Suppressor macrophage (primary cell): Measurements from ENCODE around the gene RNU1-3.
"Not testable (repeated sequence)": the region's sequence is repeated elsewhere in the genome, so short reads cannot be mapped to it uniquely, and the experiment has no call there.

Source experiments
- DNase-seq, 4 experiments: peaks; one replicate each; pipeline ENCODE4 v3.0.0-alpha.2; 2020 to 2022
- total RNA-seq, 17 experiments: gene quantifications; one replicate each; lab custom pipeline; 2026; ENCODE audit warnings: mixed read lengths in 6 of 17, inconsistent platforms in 3 of 17; lab: John Stamatoyannopoulos, UW

RNU1-3 gene
- 0 reads per million in 17 experiments for total RNA-seq

- not testable (repeated sequence) for DNase-seq
These were observed at the start of gene RNU1-3 for GRCh38 chr1:16666502-16667413. Gene RNU1-3 (minus strand): TSS chr1:16666948.

DNA sequence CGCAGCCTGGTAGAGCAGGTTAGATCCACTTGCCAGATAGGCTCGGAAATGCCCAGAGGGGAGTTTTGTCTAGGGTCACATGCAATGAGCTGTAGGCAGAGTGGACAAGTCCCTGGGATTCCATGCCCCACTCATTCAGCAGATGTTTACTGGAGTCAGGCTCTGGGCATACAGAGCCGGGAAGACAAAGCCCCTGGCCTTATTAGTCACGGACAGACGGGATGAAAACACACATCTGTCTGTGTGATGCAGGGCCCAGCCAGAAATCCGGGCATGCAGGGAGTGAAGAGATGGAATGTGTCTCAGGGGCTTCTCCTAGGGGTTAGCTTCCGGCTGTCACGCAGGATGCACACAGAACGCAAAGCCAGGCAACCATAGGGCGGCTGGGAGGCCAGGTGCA lies 46.7 kb upstream of the RNU1-3 start:
- not testable (repeated sequence) for DNase-seq

DNA sequence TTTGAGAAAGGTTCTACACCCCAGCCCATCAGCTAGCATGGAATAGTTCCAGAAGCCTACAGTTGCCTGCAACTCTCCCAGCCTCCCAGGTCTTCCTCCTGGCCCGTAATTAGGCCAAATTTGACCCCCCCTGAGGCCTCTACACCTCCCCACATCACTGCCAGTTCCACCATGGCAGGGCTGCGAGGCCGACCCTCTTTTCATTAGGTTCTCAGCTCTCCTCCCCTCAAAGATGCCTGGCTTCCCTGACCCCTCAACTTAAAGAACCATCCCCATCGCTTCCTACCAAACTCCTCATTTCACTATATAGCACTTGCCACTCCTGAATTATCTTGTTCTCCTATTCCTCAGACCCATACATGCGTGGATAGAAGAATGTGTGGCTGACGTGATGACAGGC lies 46.2 kb upstream of the RNU1-3 start:
- not testable (repeated sequence) for DNase-seq

DNA sequence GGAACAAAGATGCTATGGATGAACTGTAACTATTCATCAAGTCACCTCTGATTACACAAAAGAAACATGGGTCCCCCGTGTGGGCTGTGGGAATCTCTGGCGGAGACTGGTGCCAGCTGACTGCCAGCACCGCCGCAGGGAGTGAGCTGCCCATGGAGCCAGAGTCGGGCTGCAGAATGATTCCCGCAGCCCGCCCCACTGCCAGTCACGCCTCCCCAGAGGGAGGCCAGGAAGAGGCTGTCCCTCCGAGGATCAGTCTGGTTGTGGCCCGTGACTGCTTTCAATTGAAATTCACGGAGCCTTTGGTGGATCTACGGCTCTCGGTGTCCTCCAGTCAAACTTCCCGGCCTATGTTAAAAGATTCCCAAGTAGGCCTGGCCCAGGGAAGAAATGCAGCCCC lies 45.8 kb upstream of the RNU1-3 start:
- peak in 1 of 4 experiments; percentile 0 for DNase-seq

GRCh38 chr1:16712131-16712530 lies 45.4 kb upstream of the RNU1-3 start:
- DNase-seq: not testable (repeated sequence)

DNA sequence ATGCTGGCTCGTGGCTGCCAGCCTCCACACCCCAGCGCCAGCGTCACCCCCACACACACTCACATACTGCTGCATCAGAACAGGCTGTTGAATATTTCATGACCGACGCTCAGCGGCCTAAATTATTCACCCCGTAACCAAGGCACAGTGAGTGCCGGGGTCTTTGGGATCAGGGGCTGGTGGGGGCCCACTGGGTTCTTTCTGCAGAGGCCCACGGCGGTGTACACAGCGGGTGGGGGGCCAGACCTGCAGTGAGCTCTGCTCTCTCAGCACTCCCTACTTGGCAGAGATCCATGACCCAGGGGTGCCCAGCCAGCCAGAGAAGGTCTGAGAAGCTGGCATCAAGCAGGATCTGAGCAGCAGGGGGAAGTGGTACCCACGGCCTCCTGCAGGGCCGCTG lies 43.9 kb upstream of the RNU1-3 start:
- DNase-seq: not testable (repeated sequence)

GRCh38 chr1:16709659-16710087 lies 42.9 kb upstream of the RNU1-3 start:
- DNase-seq: peak in 3 of 4 experiments; percentile 1 to 12 (median 10)

- DNase-seq: not testable (repeated sequence)
These were observed 42.0 kb upstream of the RNU1-3 start for GRCh38 chr1:16708704-16709103.

DNA sequence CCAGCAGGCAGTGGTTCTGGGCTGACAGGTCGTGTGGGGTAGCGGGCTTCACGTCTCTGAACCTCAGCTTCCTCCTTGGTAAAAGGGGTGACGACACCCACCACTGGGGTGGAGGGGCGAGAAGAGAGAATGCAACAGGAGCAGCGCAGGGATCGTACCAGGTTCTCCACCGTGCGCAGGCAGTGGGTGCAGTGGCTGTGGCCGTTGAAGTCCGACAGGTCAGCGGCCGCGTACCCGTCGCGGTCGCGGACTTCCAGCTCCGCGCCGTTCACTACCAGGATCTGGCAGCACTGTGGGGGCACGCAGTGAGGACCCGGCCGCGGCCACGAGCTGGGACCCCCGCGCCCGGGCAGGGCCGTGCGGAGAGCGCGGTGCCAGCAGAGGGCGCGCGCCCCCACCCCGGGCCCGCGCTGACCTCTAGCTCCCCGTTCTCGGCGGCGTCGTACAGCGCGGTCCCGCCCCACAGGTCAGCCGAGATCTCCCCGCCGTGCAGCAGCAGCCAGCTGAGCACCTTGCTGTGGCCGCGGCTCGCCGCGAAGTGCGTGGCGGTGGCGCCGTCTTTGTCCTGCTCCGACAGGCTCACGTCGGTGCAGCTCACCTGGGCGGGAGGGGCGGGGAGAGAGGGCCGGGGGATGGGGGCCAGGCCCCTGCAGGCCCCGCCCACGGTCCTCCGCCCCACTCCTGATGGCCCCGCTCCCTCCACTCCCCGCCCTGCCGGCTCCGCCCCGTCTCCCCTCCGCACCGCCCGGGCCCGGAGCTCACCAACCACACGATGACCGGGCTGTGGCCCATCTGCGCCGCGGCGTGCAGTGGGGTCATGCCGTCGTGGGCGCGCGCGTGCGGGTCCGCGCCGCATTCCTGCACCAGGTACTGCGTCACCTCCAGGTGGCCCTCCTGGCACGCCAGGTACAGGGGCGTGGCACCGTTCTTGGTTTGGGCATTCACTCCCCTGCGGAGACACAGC lies 40.7 kb upstream of the RNU1-3 start:
- peak in 1 of 4 experiments; percentile 1 for DNase-seq

DNA sequence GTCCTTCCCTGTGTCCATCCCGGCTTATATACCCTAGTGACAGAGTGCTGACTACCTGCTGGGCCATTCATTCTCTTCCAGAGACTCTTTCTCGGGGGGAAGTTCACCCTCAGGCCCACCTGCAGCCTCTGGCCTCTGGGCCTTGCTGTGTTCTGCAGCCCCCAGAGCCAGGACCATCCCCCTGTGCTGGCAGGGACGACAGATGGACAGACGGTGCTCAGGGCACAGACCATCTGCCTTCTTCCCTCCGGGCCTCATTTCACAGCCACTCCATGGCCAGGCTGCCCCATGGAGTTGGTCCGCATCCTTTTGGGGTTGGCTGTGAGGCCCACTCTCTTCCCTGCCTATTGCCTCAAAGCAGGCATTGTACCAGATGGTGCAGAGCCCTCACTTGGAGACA lies 39.6 kb upstream of the RNU1-3 start:
- not testable (repeated sequence) for DNase-seq

DNA sequence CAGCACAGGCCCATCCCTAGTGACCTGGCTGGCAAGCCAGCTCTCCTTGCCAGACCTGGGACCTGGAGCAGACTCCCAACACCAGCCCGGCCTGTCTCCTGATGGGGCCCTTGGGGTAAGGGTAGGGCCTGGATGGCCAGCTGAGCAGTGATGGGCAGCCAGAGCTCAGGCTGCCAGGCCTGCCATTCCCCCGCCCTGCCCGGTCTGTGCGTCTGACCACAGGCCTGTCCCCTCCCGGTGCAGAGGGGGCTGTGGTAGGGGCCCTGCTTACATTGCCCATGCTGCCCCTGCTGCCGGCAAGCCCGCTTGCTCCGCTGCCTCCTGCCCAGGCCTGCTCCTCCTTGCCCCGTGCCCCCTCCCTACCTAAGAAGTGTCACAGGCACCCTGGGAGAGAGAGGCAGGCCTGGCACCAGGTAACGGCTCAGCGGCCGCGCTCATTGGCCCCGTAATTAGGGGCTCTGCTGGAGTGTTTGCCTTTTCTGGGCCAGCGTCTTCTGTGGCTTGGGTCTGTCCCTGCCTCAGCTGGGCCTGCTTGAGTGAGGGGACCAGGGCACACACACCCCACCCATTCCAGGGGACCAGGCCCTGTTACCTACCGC lies 37.9 kb upstream of the RNU1-3 start:
- DNase-seq: not testable (repeated sequence)

DNA sequence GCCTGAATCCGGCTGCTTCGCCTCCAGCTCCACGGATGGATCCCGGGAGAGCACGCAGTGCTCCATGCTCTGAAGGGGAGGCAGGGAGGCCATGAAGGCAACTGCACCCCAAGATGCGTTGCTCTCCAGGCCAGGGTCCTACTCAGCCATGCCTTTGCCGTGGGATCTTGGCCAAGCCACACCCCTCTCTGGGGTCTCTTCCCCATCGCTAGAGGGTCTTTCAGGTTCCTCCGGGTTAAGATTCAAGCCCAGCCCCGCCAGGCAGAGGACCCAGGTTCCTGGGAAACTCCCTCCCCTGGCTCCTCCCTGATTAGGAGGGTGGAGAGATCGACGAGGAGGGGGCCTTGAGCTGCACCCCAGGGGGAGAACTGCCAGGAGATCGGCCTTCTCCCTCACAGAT lies 37.3 kb upstream of the RNU1-3 start:
- DNase-seq: not testable (repeated sequence)

DNA sequence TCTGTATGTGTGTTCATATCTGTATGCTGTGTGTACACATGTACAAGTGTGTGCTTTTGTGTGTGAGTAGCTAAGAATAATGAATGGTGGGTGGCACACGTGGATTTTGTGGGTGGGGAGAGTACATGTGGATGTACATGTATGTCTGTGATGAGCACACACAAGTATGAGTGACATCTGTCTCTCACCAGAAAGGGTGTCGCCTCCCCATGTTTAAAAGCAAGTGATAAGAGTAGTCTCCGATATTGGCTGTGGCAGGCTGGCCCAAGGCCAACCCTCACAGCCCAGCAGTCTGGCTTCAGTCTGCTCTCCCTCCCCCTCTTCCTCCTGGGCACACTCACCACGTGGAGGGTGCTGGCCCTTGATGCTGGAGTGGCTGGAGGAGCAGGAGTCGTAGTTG lies 36.9 kb upstream of the RNU1-3 start:
- not testable (repeated sequence) for DNase-seq

- DNase-seq: not testable (repeated sequence)
These were observed 36.4 kb upstream of the RNU1-3 start for GRCh38 chr1:16703141-16703540.

DNA sequence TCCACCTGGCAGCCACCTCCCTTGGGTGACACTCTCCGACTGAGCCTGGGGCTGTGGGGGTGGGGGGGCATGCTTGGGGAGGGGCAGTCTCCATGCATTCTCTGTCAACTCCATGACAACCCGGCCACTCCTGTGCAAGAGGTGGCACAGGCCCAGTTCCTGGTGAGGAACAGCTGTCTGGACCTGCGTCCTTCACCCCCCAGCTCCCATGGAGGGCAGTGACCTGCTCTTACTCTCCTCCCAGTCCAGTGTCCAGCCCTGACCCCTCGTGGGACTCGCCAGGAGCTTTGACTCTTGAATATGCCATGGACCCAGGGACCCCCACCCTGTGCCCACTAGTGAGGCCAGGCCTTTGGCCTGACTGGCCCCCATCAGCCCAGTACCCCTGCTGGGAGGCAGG lies 35.5 kb upstream of the RNU1-3 start:
- peak in 1 of 4 experiments; percentile 1 for DNase-seq

- not testable (repeated sequence) for DNase-seq
These were observed 34.4 kb upstream of the RNU1-3 start for GRCh38 chr1:16701189-16701588.

- not testable (repeated sequence) for DNase-seq
These were observed 33.6 kb upstream of the RNU1-3 start for GRCh38 chr1:16700138-16700895.

DNA sequence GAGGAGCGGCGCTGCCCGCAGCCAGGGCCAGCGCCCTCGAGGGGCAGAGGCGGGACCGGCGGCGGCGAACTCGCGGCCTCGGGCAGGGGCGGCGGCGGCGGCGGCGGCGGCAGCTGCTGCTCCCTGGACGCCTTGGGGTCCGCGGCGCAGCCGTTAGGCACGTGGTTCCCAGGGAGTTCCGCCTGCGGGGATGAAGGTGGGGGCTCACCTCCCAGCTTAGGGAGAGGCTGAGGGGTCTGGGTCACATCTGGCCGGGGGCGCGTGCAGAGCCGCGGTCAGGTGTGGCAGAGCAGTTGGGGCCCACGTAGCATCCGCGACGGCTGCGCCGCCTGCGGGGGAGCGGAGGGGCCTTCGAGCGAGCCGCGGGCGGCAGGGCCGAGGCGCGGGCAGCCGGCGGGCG lies 32.7 kb upstream of the RNU1-3 start:
- not testable (repeated sequence) for DNase-seq

DNA sequence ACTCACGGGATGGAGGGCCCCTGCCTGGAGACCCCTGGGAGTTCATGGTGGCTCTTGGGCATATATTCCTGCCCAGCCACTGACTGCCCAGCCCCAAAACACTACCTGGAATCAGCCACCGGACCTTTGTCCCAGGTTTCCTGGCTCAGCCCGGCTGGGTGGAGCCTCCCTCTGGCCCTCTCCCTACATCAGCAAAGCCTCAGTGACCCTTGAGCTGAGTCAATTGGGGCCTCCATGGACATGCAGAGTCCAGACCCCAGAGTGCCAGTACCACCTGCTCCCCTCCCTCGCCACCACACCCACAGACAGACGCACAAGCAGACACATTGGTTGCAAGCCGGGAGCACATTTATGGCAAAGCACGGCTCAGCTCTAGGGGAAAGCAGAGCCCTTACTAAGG lies 30.4 kb upstream of the RNU1-3 start:
- DNase-seq: not testable (repeated sequence)

DNA sequence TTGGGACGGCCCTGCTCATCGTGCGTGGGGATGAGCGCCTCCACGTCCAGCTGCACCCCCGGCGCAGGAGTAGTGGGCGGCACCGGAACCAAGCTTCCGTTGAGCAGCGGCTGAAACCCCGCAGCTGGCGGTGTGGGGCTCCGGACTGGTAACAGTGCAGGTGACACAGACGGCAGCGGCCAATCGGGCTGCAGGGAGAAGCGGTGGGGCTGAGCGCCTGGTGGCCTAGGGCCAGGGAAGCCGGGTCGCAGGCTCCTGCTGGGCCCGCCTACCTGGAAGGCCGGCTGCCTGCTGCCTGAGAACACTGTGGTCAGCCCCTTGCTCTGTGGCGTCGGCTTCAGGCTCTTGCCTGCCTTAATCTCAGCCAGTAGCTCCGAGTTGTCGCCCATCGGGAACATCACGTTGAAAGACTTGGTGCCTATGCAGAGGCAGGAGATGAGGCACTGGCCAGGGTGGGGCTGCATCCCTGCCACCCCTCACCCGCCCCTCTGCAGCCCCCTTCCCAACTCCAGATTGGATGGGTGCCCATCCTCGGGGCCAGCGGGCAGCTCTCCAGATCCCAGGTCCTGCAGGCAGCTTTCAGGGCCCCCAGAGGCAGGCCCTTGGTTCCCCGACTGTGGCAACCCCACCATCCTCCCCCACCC lies 29.9 kb upstream of the RNU1-3 start:
- DNase-seq: not testable (repeated sequence)

DNA sequence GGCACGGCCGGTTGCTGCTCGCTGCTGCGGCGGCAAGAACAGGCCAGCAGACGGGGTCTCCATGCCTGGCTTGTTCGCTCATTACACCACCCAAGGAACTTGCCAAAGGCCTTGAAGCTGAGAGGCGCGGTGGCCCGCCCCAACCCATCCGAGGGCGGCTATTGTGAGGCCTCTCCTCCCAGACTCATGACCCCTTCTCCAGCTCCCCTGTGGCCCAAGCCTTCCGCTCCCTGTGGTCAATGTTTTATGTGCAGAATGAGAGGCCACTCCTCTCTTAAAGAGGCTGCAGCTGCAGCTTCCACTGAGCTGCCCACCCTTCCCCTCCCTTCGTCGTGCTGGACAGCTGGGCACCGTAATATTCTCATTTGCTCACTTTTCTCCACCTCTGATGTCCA lies 27.6 kb upstream of the RNU1-3 start:
- not testable (repeated sequence) for DNase-seq
